NCI-H748 (cell line): ENCODE measurements around the gene TNNI2.

Experiments used
- DNase-seq: peaks from one replicate; lab custom pipeline; 2025; ENCODE audit not compliant: unreplicated experiment; lab: John Stamatoyannopoulos, UW

The TNNI2 gene

GRCh38 chr11:1858154-1858553 lies 19.4 kb downstream of the TNNI2 start:
- no peak for DNase-seq

DNA sequence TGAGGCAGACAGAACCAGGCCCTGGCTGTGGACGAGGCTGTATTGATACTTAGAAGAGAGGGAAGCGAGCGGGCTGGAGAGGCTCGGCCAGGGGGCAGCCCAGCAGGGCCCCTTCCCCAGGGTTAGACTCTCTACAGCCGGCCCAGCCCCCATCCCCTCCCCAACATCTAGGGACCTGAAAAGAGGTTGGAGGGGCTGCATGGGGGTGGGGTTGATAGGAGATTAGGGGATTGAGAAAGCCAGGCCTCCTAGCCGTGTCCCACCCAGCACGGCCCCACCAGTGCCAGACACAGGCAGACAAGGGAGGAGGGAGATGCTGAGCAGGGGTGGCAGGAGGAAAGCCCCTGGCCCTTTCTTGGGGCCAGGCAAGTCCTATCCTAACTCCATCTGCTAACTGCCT lies 19.8 kb downstream of the TNNI2 start:
- no peak for DNase-seq

DNA sequence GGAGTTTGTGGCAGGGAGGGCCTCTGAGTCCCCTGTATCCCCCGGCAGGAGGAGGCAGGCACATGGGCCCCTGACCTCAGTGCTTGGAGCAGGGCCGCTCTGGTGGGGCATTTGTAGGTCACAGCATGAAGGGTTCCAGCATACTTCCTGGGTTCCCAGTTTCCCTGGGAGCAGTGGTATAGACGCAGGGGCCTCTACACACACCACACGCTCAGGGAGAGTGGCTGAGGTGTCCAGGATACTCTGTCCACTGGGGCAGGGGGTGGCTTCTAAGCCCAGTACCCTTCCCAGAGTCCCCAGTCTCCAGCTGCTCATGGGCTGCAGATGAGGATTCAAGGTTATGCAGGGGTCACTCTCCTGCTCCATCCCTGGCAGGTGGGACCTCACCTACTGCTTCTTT lies 20.2 kb downstream of the TNNI2 start:
- DNase-seq, result no peak

DNA sequence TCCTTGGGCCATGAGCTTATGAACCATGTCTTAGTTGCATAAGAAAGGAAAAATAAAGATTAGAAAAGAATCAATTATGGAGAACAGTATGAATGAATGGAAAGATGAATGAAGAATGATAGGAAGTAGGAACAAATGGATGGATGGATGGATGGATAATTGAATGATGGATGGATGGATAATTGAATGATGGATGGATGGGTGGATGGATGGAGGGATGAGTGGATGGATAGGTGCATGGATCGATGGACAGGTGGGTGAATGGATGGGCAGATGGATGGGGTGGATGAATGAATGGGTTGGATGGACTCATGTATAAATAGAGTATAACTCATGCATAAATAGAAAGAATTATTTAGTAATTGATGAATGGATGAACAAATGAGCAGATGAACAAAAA lies 21.3 kb downstream of the TNNI2 start:
- no peak for DNase-seq

GRCh38 chr11:1861435-1862411 lies 22.9 kb downstream of the TNNI2 start:
- no peak for DNase-seq

DNA sequence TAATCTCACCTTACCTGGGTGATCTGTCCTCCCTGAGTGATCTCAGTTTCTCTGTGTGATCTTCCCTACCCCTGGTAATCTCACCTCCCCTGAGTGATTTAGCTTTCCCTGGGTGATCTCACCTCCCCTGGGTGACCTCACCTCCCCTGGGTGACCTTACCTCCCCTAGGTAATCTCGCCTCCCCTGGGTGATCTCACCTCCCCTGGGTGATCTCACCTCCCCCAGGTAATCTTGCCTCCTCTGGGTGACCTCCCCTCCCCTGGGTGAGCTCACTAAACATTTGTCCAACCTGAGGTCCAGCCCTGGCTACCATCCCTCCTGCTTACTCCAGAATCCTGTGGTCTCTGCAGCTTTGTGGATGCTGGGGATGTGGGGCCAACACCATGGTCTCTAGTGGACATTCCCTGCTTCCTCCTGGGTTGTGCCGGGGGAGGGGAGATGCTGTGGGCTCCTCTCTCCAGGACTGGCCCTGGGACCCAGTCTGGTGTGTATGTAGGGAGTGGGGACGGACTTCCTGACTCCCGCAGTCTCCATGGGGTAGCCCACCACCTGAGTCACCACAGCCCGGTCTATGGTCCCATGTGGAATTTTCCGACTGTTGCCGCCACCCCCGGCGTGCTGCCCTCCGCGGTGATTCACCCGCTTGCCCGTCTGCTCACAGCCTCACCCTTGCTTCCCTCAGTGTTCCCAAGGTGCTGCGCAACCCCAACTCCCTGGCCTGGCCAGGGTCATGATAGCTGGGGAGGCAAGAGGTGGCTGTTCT lies 24.0 kb downstream of the TNNI2 start:
- DNase-seq, result no peak

- peak; percentile 80 for DNase-seq
These were observed 24.8 kb downstream of the TNNI2 start for GRCh38 chr11:1863352-1864216.

DNA sequence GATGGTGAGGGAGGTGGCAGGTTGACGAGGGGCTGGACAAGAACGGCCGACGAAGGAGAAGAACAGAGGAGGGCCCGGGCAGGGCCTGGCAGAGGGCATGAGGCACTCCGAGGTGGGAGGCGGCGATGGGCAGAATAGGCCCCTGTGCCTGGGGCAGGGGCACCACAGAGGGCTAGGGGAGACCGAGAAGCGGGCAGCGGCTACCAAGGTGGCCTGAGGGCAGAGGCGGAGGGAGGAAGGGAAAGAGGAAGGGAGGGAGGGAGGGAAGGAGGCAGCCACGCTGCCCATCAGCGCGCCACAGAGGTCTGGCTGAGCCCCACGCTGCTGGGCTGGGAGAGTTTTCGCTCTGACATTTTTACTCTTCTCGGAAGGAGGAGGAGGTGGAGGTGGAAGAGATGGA lies 25.4 kb downstream of the TNNI2 start:
- DNase-seq, result no peak

DNA sequence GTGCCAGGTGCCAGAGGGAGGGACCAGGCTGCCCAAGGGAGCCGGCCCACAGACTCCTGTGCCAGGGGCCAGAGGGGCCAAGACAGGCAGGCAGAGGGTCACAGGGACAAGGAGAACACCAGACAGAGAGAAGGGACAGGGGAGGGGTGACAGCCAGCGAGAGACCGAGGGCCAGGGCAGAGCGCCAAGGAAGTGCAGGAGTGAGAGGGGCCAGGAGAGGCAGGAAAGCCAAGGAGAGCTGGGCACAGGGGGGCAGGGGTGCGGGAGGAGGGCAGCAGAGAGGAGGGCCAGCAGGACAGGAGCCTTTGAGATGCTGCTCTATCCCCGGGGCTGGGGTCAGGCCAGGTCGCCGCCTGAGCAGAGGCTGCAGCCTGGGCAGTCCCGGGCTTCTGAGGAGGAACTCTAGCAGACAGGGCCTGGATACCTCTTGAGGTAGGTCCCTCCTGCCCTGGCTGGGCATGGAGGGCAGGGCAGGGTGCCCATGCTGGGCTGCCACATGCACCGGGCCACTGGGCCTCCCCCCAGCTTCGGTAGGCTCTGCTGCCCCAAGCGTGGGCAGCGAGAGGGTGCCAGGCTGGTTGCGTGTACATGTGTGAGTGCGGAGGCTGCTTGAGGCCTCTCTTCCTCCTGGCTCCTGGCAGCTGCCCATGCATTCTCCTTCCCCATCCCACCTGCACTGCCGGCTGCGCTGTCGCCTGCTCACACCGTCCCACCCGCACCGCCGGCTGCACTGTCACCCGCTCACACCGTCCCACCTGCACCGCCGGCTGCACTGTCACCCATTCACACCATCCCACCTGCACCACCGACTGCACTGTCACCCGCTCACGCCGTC lies 26.3 kb downstream of the TNNI2 start:
- DNase-seq, result no peak

DNA sequence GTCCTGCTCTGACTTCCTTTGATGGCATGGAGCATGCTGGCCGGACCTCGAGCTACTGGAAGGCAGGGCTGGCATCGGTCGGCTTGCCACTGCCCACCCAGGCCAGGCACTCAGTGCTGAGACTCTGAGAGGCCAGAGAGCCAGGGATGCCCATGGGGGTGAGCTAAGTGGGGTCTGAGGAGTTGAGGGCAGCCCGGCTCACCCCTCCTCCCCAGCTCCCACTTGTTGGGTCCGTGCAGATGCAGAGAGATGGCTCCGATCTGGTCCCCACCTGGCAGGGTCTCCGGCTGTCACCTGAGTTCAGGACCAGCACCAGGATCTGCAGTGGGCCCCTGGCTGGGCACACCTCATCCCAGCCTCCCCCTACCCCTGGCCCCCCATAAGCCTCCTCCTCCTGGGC lies 27.4 kb downstream of the TNNI2 start:
- no peak for DNase-seq

DNA sequence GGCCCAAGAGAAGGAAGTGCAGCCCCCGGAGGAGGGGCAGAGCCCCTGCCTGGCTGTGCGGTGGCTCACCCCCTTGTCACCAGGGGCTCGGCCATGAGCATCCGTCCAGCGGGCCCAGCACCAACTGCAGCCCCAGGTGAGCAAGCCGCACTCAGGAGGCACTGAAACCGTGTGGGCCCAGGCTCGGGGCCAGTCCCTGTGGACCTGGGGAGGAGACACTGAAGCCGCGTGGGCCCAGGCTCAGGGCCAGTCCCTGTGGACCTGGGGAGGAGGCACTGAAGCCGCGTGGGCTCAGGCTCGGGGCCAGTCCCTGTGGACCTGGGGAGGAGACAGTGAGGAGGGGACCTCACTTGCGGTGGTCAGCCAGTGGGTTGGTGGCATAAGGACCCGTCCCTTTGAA lies 28.0 kb downstream of the TNNI2 start:
- DNase-seq, result no peak

- DNase-seq, result no peak
These were observed 28.6 kb downstream of the TNNI2 start for GRCh38 chr11:1867381-1867780.

- no peak for DNase-seq
These were observed 29.4 kb downstream of the TNNI2 start for GRCh38 chr11:1868056-1868635.

DNA sequence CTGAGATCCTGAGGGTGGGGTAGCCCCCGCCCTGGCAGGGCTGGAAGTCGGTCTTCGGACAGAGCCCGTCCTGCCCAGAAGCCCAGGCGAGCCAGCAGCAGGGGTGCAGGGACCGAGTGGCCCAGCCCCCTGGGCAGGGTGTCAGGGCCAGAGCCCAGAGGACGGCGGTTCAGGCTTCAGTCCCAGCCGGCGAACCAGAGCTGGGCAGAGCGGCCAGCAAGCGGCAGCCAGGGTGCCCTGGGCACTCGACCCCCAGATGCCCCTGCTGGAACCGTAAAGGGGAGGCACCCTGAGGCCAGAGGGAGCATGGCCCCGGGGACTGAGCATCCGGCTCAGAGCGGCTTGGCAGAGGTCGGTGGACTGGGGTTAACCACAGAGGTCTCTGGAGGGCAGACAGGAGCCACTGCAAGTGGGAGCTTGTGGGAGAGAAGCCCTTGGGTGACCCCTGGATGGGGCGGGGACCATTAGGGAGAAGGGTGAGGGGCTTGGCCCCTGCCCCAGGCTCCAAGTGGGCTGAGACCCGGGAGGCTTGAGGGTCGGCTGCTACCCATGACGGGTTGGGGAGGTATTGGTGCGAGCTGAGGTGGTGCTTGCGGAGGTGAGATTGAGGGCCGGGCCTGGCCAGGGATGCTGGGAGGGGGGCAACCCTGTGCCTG lies 30.0 kb downstream of the TNNI2 start:
- DNase-seq, result no peak

GRCh38 chr11:1869427-1870325 lies 30.9 kb downstream of the TNNI2 start:
- DNase-seq, result no peak

- DNase-seq, result no peak
These were observed 31.5 kb downstream of the TNNI2 start for GRCh38 chr11:1870326-1870696.

GRCh38 chr11:1870721-1871466 lies 32.1 kb downstream of the TNNI2 start:
- no peak for DNase-seq

DNA sequence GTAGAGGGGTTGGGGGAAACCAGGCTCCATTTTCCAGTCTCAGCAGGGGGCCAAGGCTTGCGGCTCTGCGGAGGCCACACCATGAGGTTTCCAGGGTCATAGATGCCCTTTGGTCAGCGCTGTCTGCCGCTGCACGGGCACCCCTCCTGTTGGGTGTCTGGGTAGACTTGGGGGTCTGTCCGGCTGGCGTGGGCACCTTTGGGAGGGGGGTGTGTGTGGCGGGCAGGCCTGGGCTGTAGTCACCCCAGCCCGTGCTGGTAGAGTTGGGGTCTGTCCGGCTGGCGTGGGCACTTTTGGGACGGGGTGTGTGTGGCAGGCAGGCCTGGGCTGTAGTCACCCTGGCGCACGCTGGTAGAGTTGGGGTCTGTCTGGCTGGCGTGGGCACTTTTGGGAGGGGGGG lies 32.8 kb downstream of the TNNI2 start:
- DNase-seq, result no peak
